Naive B cell (primary cell): ENCODE data around the gene METTL16. TPM values are rescaled to one million over a fixed set of nuclear protein-coding genes. Genes with fewer than 3 reads are reported as not detected.

Experiments used
- ATAC-seq, 2 donors: fragments of 150-1000 bp; cut with Tn5 transposase; 2 replicates each; pipeline ENCODE4 v1.10.0; 2021; ENCODE audit warnings: low read depth in 2 of 2, mild to moderate bottlenecking in 2 of 2, moderate library complexity in 2 of 2
- DNase-seq: peaks from one replicate; pipeline ENCODE4 v3.0.0; 2022
- H3K27ac Mint-ChIP-seq, 6 donors: one replicate each; pipeline ENCODE4 v1.8.0; 2020 to 2022; ENCODE audit warnings: mild to moderate bottlenecking in 6 of 6, mixed read lengths in 6 of 6, moderate library complexity in 5 of 6, inconsistent platforms in 2 of 6
- H3K27me3 Mint-ChIP-seq, 3 donors: one replicate each; pipeline ENCODE4 v1.8.0; 2021 to 2022; ENCODE audit warnings: mixed read lengths in 3 of 3, mild to moderate bottlenecking in 1 of 3
- H3K36me3 Mint-ChIP-seq, 2 donors: one replicate each; pipeline ENCODE4 v1.8.0; 2020 to 2022; ENCODE audit warnings: mixed read lengths in 2 of 2, inconsistent platforms in 1 of 2, mild to moderate bottlenecking in 1 of 2
- H3K4me1 Mint-ChIP-seq, 3 donors: one replicate each; pipeline ENCODE4 v1.8.0; 2020 to 2022; ENCODE audit warnings: mixed read lengths in 3 of 3, inconsistent platforms in 1 of 3, mild to moderate bottlenecking in 1 of 3, moderate library complexity in 1 of 3
- H3K4me3 Mint-ChIP-seq, 8 donors: one replicate each; pipeline ENCODE4 v1.8.0; 2020 to 2022; ENCODE audit warnings: mild to moderate bottlenecking in 8 of 8, mixed read lengths in 8 of 8, moderate library complexity in 8 of 8, inconsistent platforms in 2 of 8
- H3K9me3 Mint-ChIP-seq, 7 donors: one replicate each; pipeline ENCODE4 v1.8.0; 2020 to 2022; ENCODE audit warnings: mixed read lengths in 7 of 7, mild to moderate bottlenecking in 5 of 7, inconsistent platforms in 2 of 7, moderate library complexity in 1 of 7
- polyA plus RNA-seq, 6 donors: library from polyadenylated mRNA; unstranded; fragments of 300-500 nt; fragmentation: Illumina TruSeq; gene quantifications; one replicate each; pipeline ENCODE4 v1.2.3, GENCODE V29; 2021; ENCODE audit warnings: low read depth in 6 of 6

The METTL16 gene
- polyA plus RNA-seq, 6 donors from 2014 or later: 11.9 to 34.3 (median 20.8) TPM

DNA sequence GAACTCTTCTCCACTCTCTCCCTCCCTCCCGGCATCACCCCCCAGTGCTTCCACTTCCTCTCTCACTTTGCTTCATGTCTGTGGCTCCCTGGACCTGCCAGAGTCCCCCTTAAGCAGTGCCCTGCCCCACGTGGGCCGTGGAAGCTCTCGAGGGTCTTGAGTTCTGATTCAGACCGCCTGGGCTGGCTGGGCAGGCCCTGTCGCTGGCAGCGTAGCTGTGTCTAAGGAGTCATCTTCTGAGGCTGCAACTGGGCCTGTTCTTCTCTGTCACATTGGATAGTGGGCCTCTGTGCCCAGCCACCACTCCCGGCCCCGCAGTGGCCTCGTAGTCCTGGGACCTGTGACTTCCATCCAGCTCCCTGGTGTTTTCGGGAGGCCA is 141.5 kb downstream of the METTL16 start:
- ATAC-seq (no peak), DNase-seq (no peak)
- H3K36me3 Mint-ChIP-seq: no peaks in the 10 kb centered on the region
- no peaks in the 10 kb centered on the region for H3K9me3 Mint-ChIP-seq
- no peaks in the 10 kb centered on the region for H3K27me3 Mint-ChIP-seq
- H3K4me1 Mint-ChIP-seq: peaks cover 0 to 6% (median 2%) of the 10 kb centered on the region in 3 donors
- no peak overlapping the region for H3K4me3 Mint-ChIP-seq
- peak overlapping the region in 1 of 6 donors; percentile 89 for H3K27ac Mint-ChIP-seq

DNA sequence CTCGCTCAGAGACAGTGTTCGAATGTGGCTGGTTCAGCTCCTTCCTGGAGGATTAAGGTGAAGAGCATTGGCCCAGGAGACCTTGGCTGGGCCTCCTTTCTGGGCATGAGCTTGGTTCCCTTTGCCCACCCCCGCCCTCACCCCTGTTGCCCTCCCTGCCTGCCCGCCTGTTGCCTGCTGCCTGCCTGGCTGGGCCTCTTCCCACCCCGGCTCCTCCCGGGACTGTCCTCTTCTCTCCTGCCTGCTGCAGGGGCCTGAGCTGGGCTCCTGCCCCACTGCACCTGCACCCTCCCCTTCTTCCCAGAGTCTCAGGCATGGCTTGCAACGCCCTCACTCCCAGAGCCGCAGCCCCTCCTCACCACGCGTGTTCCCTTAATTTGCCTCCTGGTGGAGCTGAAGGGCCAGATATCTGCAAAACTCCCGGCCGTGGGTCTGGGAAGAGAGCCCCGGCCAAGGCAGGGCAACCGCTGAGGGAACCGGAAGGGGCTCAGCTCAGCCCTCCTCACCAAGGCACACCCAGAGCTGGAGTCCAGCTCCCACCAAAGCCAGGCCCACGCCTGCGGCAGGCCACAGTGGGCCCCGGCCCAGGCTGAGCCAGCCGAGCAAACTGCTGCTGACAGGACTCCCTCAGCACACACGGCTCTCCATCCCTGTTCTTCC is 142.0 kb downstream of the METTL16 start:
- H3K4me1 Mint-ChIP-seq: peaks cover 0 to 6% (median 2%) of the 10 kb centered on the region in 3 donors
- no peaks in the 10 kb centered on the region for H3K27me3 Mint-ChIP-seq
- no peak for DNase-seq
- H3K27ac Mint-ChIP-seq: peak overlapping the region in 1 of 6 donors; percentile 89
- H3K9me3 Mint-ChIP-seq: no peaks in the 10 kb centered on the region
- no peaks in the 10 kb centered on the region for H3K36me3 Mint-ChIP-seq
- ATAC-seq: no peak
- H3K4me3 Mint-ChIP-seq: peak overlapping the region in 1 of 8 donors; percentile 23

DNA sequence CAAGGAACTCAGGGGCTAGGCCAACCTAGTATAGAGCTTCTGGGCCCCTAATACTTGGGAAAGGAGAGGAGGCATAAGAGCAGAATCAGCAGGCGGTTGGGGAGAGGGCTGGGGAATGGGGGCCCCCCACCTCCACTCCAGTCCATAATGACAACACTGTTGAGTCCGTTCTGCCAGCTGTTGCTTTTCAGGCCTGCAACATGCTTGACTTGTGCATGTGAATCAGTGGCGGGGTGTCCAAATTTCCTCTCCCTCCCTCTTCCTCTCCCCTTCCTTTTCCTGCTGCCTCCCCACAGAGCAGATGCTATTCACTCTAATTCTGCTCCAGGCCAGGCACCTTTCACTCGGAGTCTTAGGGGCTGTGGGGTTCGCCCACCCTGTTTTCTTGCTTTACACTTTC is 142.6 kb downstream of the METTL16 start:
- no peak for DNase-seq
- H3K36me3 Mint-ChIP-seq: no peaks in the 10 kb centered on the region
- H3K9me3 Mint-ChIP-seq: no peaks in the 10 kb centered on the region
- no peak for ATAC-seq
- no peaks in the 10 kb centered on the region for H3K27me3 Mint-ChIP-seq
- H3K4me3 Mint-ChIP-seq: no peak overlapping the region
- peaks cover 0 to 6% (median 2%) of the 10 kb centered on the region in 3 donors for H3K4me1 Mint-ChIP-seq
- H3K27ac Mint-ChIP-seq: no peak overlapping the region

DNA sequence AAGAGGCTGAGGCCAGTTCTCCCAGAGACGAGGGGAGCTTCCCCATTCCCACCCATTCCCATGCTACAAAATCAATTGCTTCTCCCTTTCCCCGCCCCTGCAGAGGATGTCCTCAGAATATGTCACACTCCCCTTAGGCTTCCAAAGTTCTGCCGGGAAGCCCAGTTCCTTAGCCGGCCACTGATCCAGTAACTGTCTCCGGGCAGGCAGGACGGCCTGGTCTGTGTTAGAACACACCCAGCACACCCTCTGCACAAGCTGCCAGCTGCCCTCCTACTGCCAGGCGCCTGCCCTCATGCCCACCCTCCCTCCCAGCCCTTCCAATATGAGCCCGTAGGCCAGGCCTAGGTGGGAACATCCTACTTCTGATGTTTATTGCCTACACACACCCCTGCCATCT is 143.3 kb downstream of the METTL16 start:
- Mint-ChIP-seq H3K4me1 (peaks cover 0 to 6% (median 2%) of the 10 kb centered on the region in 3 donors), H3K27ac (peak overlapping the region in 1 of 6 donors; percentile 42), H3K4me3 (no peak overlapping the region), H3K27me3 (no peaks in the 10 kb centered on the region), H3K9me3 (no peaks in the 10 kb centered on the region), H3K36me3 (no peaks in the 10 kb centered on the region)
- DNase-seq: no peak
- ATAC-seq: no peak

DNA sequence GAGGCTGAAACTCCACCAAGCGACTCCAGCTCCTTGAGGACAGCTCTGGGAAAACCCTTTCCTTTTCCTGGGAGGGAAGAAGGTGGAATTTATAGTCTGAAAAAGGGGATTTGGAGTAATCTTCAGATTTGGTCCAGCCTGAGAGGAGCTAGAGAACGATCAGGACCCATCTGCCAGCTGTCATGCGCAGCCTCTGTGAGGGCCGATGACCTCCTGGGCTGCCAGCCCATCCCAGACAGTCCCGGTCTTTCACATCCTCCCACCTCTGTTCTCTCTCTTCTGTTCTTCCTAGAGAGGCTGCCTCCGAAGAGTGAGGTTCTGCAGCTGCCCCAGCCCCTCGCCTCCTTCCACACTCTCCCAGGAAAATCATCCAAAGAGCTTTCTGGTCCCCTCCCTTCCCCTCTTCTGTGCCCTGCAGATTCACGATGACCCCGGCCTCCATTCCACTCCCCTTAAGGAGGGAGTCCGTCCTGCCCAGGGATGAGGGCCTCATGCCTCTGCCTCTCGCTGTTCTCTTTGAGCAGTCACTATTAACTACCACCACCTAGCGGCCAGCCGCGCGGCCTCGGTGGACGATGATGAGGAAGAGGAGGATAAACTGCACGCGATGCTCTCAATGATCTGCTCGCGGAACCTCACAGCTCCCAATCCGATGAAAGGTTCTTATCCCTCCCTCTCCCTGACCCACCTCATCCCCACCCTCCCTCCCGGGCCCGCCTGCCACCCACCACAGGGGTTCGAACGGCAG is 144.8 kb downstream of the METTL16 start:
- ATAC-seq: no peak
- Mint-ChIP-seq H3K4me3 (peak overlapping the region in 1 of 8 donors; percentile 76), H3K27ac (no peak overlapping the region)

More for the DNA sequence above, 144.8 kb downstream of the METTL16 start:
- Mint-ChIP-seq H3K36me3 (peaks cover 0 to 7% of the 10 kb centered on the region in 2 donors), H3K4me1 (peaks cover 0 to 6% (median 2%) of the 10 kb centered on the region in 3 donors), H3K9me3 (no peaks in the 10 kb centered on the region), H3K27me3 (no peaks in the 10 kb centered on the region)
- DNase-seq: no peak

Other genes starting within 250 kb of the METTL16 start
- gene SMG6, start 208.1 kb downstream of the METTL16 start, polyA plus RNA-seq: 1 to 10 TPM in 5 of 6 donors, under 1 TPM in 1; 0.23 to 5.3 (median 2.6) TPM
- gene SRR, start 207.9 kb downstream of the METTL16 start, polyA plus RNA-seq: 10 to 100 TPM in 1 of 6 donors, 1 to 10 TPM in 5; 3.0 to 23.5 (median 8.5) TPM
- gene TSR1, start 175.4 kb downstream of the METTL16 start, polyA plus RNA-seq: 10 to 100 TPM; 12.5 to 19.5 (median 14.3) TPM
- 10 to 100 TPM in 1 of 6 donors, 1 to 10 TPM in 5; 2.8 to 14.3 (median 4.4) TPM for gene SGSM2, start 174.4 kb downstream of the METTL16 start, polyA plus RNA-seq
- 1 to 10 TPM in 2 of 6 donors, under 1 TPM in 4; 0.60 to 1.3 (median 0.90) TPM for gene MNT, start 110.8 kb downstream of the METTL16 start, polyA plus RNA-seq
- gene PAFAH1B1, start 81.8 kb upstream of the METTL16 start, polyA plus RNA-seq: 10 to 100 TPM in 5 of 6 donors, 1 to 10 TPM in 1; 9.0 to 16.2 (median 12.2) TPM
- gene CLUH, start 199.9 kb upstream of the METTL16 start, polyA plus RNA-seq: 10 to 100 TPM in 1 of 6 donors, 1 to 10 TPM in 5; 3.4 to 14.2 (median 5.3) TPM
- not detected for gene CCDC92B, start 237.8 kb upstream of the METTL16 start, polyA plus RNA-seq